LNCaP clone FGC (cell line): ENCODE data around the gene ATIC.

ENCODE experiments used
- DNase-seq: peaks from one replicate; pipeline ENCODE4 v3.0.0-alpha.2; 2011; ENCODE audit warnings: low read depth
- H3K4me3 ChIP-seq: 2 replicates; pipeline ENCODE4 v1.5.1; 2011; ENCODE audit warnings: mild to moderate bottlenecking, low read depth, low read length, control low read depth
- TF ChIP-seq, protein P1 (sequence below): IDR thresholded peaks from 2 replicates; pipeline ENCODE4 v1.5.1; 2012; ENCODE audit warnings: mild to moderate bottlenecking; ENCODE audit not compliant: control insufficient read depth, insufficient read depth; ENCODE audit errors: extremely low read depth

The ATIC gene

DNA sequence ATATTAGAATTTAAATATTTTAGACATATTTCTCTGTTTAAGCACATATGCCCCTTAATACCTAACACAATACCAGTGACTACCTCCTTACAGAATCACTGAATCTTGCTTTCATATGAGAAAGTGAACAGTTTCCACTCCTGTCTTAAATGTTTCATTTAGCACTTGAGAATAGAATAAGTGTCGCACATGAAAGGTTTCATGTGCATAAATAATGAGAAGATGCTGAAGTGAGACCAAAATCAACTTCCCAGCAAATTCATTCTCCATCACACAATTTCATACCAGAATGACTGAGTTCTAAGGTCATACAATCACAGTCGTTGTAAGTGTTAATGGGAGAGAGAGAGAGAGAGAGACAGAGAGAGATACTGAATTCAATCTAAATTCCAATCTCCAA lies 51.2 kb downstream of the ATIC start:
- H3K4me3 ChIP-seq, result no peak overlapping the region
- no peak for DNase-seq
- TF ChIP-seq, protein P1, sequence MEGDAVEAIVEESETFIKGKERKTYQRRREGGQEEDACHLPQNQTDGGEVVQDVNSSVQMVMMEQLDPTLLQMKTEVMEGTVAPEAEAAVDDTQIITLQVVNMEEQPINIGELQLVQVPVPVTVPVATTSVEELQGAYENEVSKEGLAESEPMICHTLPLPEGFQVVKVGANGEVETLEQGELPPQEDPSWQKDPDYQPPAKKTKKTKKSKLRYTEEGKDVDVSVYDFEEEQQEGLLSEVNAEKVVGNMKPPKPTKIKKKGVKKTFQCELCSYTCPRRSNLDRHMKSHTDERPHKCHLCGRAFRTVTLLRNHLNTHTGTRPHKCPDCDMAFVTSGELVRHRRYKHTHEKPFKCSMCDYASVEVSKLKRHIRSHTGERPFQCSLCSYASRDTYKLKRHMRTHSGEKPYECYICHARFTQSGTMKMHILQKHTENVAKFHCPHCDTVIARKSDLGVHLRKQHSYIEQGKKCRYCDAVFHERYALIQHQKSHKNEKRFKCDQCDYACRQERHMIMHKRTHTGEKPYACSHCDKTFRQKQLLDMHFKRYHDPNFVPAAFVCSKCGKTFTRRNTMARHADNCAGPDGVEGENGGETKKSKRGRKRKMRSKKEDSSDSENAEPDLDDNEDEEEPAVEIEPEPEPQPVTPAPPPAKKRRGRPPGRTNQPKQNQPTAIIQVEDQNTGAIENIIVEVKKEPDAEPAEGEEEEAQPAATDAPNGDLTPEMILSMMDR, result no peak

DNA sequence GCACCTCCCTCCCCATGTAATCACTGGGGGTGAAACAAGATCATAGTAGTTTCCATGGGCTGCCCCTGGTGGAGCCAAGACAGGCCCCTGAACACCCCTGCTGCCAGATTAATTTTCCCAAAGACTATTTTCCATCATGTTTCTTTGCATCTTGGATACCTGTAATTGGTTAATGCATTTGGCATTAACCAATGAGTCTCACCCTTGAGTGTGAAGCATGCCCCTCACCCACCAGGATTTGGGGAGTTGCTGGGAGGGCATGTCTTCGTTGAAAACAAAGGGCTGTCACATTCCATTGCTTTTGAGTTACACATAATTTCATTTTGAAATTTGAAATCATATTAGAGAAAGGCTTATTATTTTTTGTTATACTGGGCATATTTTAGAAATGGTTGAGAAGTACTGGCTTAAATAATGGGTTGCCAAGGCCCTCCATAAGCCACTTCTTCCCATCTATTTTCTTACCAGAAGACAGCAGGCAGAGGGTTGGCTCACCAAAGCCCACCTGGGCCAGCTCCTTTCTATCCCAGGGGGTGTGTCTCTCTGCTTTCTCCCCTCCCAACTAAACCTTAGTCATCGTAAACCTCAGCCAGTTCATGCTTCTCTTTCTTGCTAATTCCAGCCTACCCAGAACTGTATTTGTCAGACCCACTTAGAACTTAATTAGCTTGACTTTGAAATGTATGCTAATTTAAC lies 51.8 kb downstream of the ATIC start:
- DNase-seq, result no peak
- no peak overlapping the region for H3K4me3 ChIP-seq
- TF ChIP-seq, protein P1, result no peak

DNA sequence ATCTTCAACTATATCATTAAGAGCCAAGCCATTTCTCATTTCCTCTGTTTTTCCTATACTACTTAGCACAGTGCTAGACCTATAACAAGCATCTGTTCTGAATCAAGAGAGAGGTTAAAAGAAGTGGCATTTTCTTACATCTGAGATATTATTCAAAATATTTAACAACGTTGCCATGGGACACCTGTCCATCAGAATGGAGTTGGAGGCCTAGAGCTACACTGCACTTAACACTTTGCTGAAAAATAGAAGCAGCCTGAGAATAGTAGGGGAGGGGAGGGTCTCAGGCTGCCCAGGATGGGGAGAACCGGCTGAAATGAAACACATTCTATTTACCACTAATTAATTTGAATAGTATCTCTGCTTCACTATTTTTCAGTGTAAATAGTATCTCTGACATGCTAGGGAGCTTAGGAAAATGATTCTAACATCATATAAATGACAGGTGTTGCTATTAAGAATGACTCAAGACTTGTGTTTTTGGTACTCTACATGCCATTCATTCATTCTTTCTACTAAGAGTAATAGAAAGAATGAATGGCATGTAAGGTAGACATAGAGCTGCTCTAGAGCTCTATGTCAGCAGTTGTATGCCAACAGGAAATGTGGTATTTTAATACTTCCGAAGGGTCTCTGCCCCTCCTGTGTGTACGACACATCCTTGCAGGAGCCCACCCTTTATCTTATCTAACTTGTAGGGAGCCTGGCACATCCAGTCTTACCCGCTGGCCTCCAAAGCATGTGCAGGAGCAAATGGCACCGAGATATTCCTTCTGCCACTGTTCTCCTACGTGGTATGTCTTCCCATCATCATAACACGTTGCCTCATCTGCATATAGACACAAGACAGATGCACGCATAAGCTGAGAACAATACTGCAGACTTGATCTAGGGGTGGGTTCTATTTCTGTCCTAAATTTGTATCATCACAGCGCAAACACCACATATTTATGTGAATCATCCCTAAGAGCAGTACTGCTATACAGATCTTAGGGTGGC lies 52.6 kb downstream of the ATIC start:
- H3K4me3 ChIP-seq, result no peak overlapping the region
- DNase-seq, result no peak
- TF ChIP-seq, protein P1, result no peak

DNA sequence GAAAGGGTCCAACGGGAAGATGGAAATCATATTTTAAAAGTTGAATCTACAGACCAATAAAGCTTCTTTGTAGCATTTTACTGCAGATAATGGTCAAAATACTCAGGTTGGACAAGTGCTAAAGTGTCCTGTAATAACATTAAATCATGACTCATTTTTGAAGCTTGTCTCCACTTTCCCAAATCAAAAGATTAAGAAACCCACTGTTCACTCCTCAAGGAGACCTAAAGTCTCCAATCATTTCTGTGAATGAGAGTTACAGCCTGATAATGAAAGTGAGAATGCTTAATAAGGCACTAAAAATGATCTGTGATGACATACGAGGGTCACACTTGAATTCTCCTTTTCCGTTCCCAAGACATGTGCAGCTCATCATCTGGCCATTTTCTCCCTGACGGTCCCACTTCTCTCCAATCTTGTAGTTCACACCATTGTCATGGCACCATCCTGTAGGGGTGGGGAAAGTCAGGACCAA lies 53.4 kb downstream of the ATIC start:
- H3K4me3 ChIP-seq, result no peak overlapping the region
- TF ChIP-seq, protein P1, result no peak
- no peak for DNase-seq

DNA sequence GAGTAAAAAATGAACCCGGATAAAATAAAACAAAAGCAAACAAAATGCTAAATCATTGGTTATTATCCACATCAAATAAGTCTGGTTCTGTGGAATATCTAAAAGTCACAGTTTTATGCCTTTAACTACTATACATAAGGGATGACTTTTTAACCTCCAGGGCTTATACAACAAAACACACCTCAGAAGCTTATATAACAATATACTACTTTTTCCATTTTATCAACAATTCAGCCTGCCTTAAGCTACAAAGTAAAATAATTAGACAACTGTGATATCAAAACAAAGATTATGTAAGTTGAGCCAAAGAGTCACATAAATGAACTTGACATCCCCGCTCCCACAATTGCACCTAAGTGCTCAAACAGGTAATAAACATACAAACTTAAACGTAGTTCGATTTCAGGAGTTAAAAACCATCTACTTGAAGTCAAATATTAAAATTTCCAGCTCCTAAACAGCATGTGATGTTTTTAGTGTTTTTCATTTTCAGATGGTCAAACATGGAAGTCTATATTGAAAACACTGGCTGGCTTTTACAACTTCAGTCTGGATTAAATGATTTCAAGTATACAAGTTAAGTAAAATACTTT lies 54.7 kb downstream of the ATIC start:
- TF ChIP-seq, protein P1, result no peak
- no peak overlapping the region for H3K4me3 ChIP-seq
- DNase-seq, result no peak

DNA sequence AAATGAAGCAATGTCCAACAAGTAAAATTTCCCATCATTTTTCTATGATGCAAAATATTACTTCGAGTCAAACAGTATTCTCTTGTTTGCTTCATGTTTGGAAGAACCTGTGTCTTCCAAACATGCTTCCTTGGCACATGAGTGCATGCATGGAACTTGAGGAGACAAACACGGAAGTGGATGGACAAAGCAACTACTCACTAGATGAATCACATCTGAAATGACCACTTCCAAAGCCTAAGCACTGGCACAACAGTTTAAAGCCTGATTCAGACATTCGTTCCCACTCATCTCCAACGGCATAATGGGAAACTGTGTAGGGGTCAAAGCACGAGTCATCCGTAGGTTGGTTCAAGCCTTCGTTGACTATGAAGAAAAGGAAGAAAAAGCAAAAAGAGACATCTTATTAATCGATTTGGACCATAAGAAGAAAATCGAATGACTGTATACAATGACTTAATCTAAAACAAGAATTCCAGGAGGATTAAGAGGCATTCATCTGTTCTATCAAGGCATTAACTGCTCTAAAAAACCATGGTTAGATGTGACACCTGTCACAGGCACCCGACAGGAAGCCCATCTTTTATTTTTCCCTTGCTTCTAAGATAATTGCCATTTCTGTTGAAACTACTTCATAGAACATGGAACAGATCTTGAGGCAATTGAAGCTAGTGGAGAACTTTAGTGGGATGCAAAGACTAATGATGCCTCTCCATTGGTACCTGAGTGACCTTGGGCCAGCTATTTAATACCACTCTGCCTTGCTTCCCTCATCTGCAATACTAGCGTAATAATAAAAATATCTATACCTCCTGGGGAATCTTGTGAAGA lies 56.0 kb downstream of the ATIC start:
- H3K4me3 ChIP-seq, result no peak overlapping the region
- DNase-seq, result no peak
- TF ChIP-seq, protein P1, result no peak
